H1 (cell line): ENCODE data around the gene ATPAF1. TPM values are rescaled to one million over a fixed set of nuclear protein-coding genes. Genes with fewer than 3 reads are reported as not detected.

ENCODE experiments used
- CTCF ChIA-PET: fragments of 300-600 bp; sonication (Branson Sonifier 250); formaldehyde crosslinking; loops from one replicate; lab custom pipeline; 2021; ENCODE audit not compliant: partially characterized antibody; lab: Charles Lee
- POLR2A ChIA-PET: fragments of 300-600 bp; sonication (Branson Sonifier 250); formaldehyde crosslinking; loops from one replicate; lab custom pipeline; 2021; ENCODE audit warnings: inconsistent platforms; ENCODE audit not compliant: partially characterized antibody; lab: Charles Lee
- DNase-seq, 2 experiments: peaks; one replicate each; pipeline versions ENCODE4 v3.0.0 to v3.0.0-alpha.2; 2010 to 2022; ENCODE audit warnings: low spot score in 2 of 2, low read depth in 1 of 2, mixed read lengths in 1 of 2
- FAIRE-seq: peaks from 2 replicates; lab custom pipeline; 2011; peaks lifted over from hg19 to GRCh38; lab: Jason Lieb, UNC
- H2AFZ ChIP-seq: 2 replicates; pipeline ENCODE4 v1.8.1; 2012; ENCODE audit warnings: low read length, inconsistent platforms
- H2AK5ac ChIP-seq: 2 replicates; pipeline ENCODE4 v1.6.1; 2013; ENCODE audit warnings: low read depth, low read length
- H2BK120ac ChIP-seq: replicated peaks from 2 replicates; pipeline ENCODE3; 2013; ENCODE audit warnings: low read depth, low read length, inconsistent platforms
- H2BK12ac ChIP-seq: 2 replicates; pipeline ENCODE4 v1.6.1; 2013; ENCODE audit warnings: low read depth, low read length
- H2BK15ac ChIP-seq: 2 replicates; pipeline ENCODE4 v1.6.1; 2013; ENCODE audit warnings: low read length
- H2BK20ac ChIP-seq: 2 replicates; pipeline ENCODE4 v1.6.1; 2013; ENCODE audit warnings: low read length
- H2BK5ac ChIP-seq: 2 replicates; pipeline ENCODE4 v1.6.1; 2013; ENCODE audit warnings: low read depth, low read length
- H3K14ac ChIP-seq: 2 replicates; pipeline ENCODE4 v1.6.1; 2013; ENCODE audit warnings: inconsistent platforms; ENCODE audit not compliant: insufficient read length
- H3K18ac ChIP-seq: 2 replicates; pipeline ENCODE4 v1.6.1; 2013; ENCODE audit warnings: low read length; ENCODE audit errors: extremely low read depth
- H3K23ac ChIP-seq: 2 replicates; pipeline ENCODE4 v1.6.1; 2013; ENCODE audit warnings: inconsistent platforms; ENCODE audit not compliant: insufficient read length
- H3K23me2 ChIP-seq: 2 replicates; pipeline ENCODE4 v1.6.1; 2013; ENCODE audit warnings: low read depth, low read length
- H3K27ac ChIP-seq: 2 replicates; pipeline ENCODE4 v1.6.1; 2011; ENCODE audit warnings: low read depth, low read length, inconsistent platforms
- H3K27me3 ChIP-seq, 4 experiments: replicated peaks in 1 of 4; 1 replicate in 1 of 4; 2 replicates in 3 of 4; pipeline versions ENCODE4 v1.6.1 to v1.8.1; 2011 to 2013; ENCODE audit warnings: low read length in 3 of 4, mild to moderate bottlenecking in 3 of 4, inconsistent platforms in 2 of 4, mixed read lengths in 2 of 4, moderate library complexity in 1 of 4; ENCODE audit not compliant: control insufficient read depth in 3 of 4, insufficient read depth in 3 of 4; ENCODE audit errors: extremely low read depth in 1 of 4
- H3K36me3 ChIP-seq, 4 experiments: 2 replicates each; pipeline versions ENCODE4 v1.6.1 to v1.8.1; 2011 to 2013; ENCODE audit warnings: mild to moderate bottlenecking in 4 of 4, low read length in 3 of 4, moderate library complexity in 2 of 4, control low read depth in 1 of 4, inconsistent platforms in 1 of 4; ENCODE audit not compliant: insufficient read depth in 4 of 4, control insufficient read depth in 2 of 4
- H3K4ac ChIP-seq: replicated peaks from 2 replicates; pipeline ENCODE3; 2013; ENCODE audit warnings: low read length, low read depth, mixed read lengths, inconsistent platforms; ENCODE audit not compliant: insufficient read length
- H3K4me1 ChIP-seq, 4 experiments: replicated peaks in 1 of 4; 1 replicate in 1 of 4; 2 replicates in 3 of 4; pipeline versions ENCODE4 v1.6.1 to v1.8.1; 2011 to 2013; ENCODE audit warnings: low read length in 3 of 4, inconsistent platforms in 2 of 4, mixed read lengths in 1 of 4; ENCODE audit not compliant: insufficient read depth in 4 of 4, control insufficient read depth in 3 of 4
- H3K4me2 ChIP-seq, 2 experiments: 2 replicates each; pipeline versions ENCODE4 v1.6.1 to v1.8.1; 2011 to 2013; ENCODE audit warnings: low read depth in 2 of 2, low read length in 2 of 2, control low read depth in 1 of 2, inconsistent platforms in 1 of 2, mild to moderate bottlenecking in 1 of 2; ENCODE audit not compliant: insufficient read depth in 1 of 2
- H3K4me3 ChIP-seq, 4 experiments: fragments of 200-600, 300-600 bp in 1 of 4; sonication (generic), shearing (Covaris generic), sonication (Bioruptor Twin) in 1 of 4; 2 replicates each; pipeline versions ENCODE4 v1.5.1 to v1.8.1; 2011 to 2016; ENCODE audit warnings: low read length in 4 of 4, low read depth in 3 of 4, control low read depth in 2 of 4, inconsistent platforms in 2 of 4, mild to moderate bottlenecking in 2 of 4, mixed read lengths in 1 of 4, moderate library complexity in 1 of 4; ENCODE audit not compliant: insufficient read depth in 2 of 4; ENCODE audit errors: extremely low read depth in 1 of 4
- H3K56ac ChIP-seq: replicated peaks from 2 replicates; pipeline ENCODE3; 2013; ENCODE audit warnings: low read depth, mild to moderate bottlenecking, mixed read lengths, low read length, inconsistent platforms; ENCODE audit not compliant: insufficient read length
- H3K79me1 ChIP-seq: 2 replicates; pipeline ENCODE4 v1.6.1; 2013; ENCODE audit warnings: low read depth, low read length, control low read depth
- H3K79me2 ChIP-seq, 2 experiments: 2 replicates each; pipeline versions ENCODE4 v1.6.1 to v1.8.1; 2012 to 2013; ENCODE audit warnings: low read length in 2 of 2, mild to moderate bottlenecking in 2 of 2, inconsistent platforms in 1 of 2; ENCODE audit not compliant: insufficient read depth in 2 of 2, control insufficient read depth in 1 of 2
- H3K9ac ChIP-seq, 4 experiments: replicated peaks in 1 of 4; 1 replicate in 1 of 4; 2 replicates in 3 of 4; pipeline versions ENCODE4 v1.6.1 to v1.8.1; 2011 to 2013; ENCODE audit warnings: low read depth in 3 of 4, low read length in 3 of 4, control low read depth in 2 of 4, mild to moderate bottlenecking in 2 of 4, moderate library complexity in 2 of 4, inconsistent platforms in 1 of 4; ENCODE audit errors: extremely low read depth in 1 of 4
- H3K9me3 ChIP-seq, 2 experiments: 2 replicates each; pipeline versions ENCODE4 v1.6.1 to v1.8.1; 2012 to 2013; ENCODE audit warnings: mild to moderate bottlenecking in 2 of 2, moderate library complexity in 2 of 2, control low read depth in 1 of 2, inconsistent platforms in 1 of 2, low read depth in 1 of 2, low read length in 1 of 2, mixed read lengths in 1 of 2; ENCODE audit not compliant: insufficient read depth in 2 of 2
- H4K20me1 ChIP-seq, 2 experiments: replicated peaks in 1 of 2; 2 replicates each; pipeline versions ENCODE3 to v1.8.1; 2011 to 2013; ENCODE audit warnings: inconsistent platforms in 2 of 2, low read length in 2 of 2, mild to moderate bottlenecking in 1 of 2; ENCODE audit not compliant: insufficient read depth in 2 of 2, control insufficient read depth in 1 of 2
- H4K5ac ChIP-seq: 2 replicates; pipeline ENCODE4 v1.6.1; 2013; ENCODE audit warnings: low read length, low read depth, mixed read lengths, inconsistent platforms; ENCODE audit not compliant: insufficient read length
- H4K8ac ChIP-seq: 2 replicates; pipeline ENCODE4 v1.8.0; 2013; ENCODE audit warnings: mild to moderate bottlenecking, moderate library complexity, low read length, inconsistent platforms; ENCODE audit not compliant: insufficient read depth; ENCODE audit errors: extremely low read depth
- H4K91ac ChIP-seq: replicated peaks from 2 replicates; pipeline ENCODE3; 2013; ENCODE audit warnings: low read length, mixed read lengths, inconsistent platforms; ENCODE audit not compliant: insufficient read length
- CHD1 ChIP-seq: IDR thresholded peaks from 2 replicates; pipeline ENCODE4 v1.6.1; 2012; ENCODE audit warnings: low read depth, low read length, improper control_type of control experiment
- FOSL1 ChIP-seq: IDR thresholded peaks from 2 replicates; pipeline ENCODE4 v1.6.1; 2011; ENCODE audit warnings: mild to moderate bottlenecking, low read depth, low read length, moderate library complexity; ENCODE audit not compliant: insufficient read depth
- HDAC6 ChIP-seq: IDR thresholded peaks from one replicate; pipeline ENCODE4 v1.7.1; 2012; ENCODE audit warnings: low read depth, mild to moderate bottlenecking, inconsistent platforms, low read length, moderate library complexity
- JUND ChIP-seq: IDR thresholded peaks from 2 replicates; pipeline ENCODE4 v1.6.1; 2011; ENCODE audit warnings: mild to moderate bottlenecking, improper control_type of control experiment, low read length
- KDM5A ChIP-seq: fragments of 200-600 bp; IDR thresholded peaks from 2 replicates; pipeline ENCODE4 v1.7.1; 2012; ENCODE audit warnings: mild to moderate bottlenecking, low read length, inconsistent platforms, mixed read lengths
- MAFK ChIP-seq: IDR thresholded peaks from 2 replicates; pipeline ENCODE4 v1.6.1; 2012; ENCODE audit warnings: low read depth, mild to moderate bottlenecking, improper control_type of control experiment, low read length
- NANOG ChIP-seq: IDR thresholded peaks from 2 replicates; pipeline ENCODE4 v1.6.1; 2011; ENCODE audit warnings: low read length, low read depth, mild to moderate bottlenecking, inconsistent platforms; ENCODE audit not compliant: insufficient read depth, poor library complexity, severe bottlenecking
- NRF1 ChIP-seq: IDR thresholded peaks from 2 replicates; pipeline ENCODE4 v1.6.1; 2011; ENCODE audit warnings: mild to moderate bottlenecking, low read depth, low read length, improper control_type of control experiment
- POLR2AphosphoS5 ChIP-seq: IDR thresholded peaks from 2 replicates; pipeline ENCODE4 v1.6.1; 2011; ENCODE audit warnings: low read depth, low read length
- RFX5 ChIP-seq: IDR thresholded peaks from 2 replicates; pipeline ENCODE4 v1.6.1; 2011; ENCODE audit warnings: low read depth, low read length, improper control_type of control experiment, borderline replicate concordance
- SIN3A ChIP-seq, 2 experiments: IDR thresholded peaks in 1 of 2; conservative IDR thresholded peaks in 1 of 2; 2 replicates each; pipeline ENCODE4 v1.6.1; 2011 to 2012; ENCODE audit warnings: low read length in 2 of 2, improper control_type of control experiment in 1 of 2, low read depth in 1 of 2, mild to moderate bottlenecking in 1 of 2
- SP2 ChIP-seq: IDR thresholded peaks from 2 replicates; pipeline ENCODE4 v1.6.1; 2012; ENCODE audit warnings: mild to moderate bottlenecking, low read length, inconsistent platforms
- WGBS, 2 experiments: shearing (Covaris generic) in 1 of 2; methylation state at CpG; one replicate each; pipeline versions ENCODE4 v1.1.6 to v1.1.7; 2013 to 2015; ENCODE audit warnings: low lambda C conversion rate in 2 of 2, mixed read lengths in 2 of 2, inconsistent platforms in 1 of 2, low coverage in 1 of 2, missing lambda C conversion rate in 1 of 2; ENCODE audit not compliant: insufficient replicate concordance in 2 of 2, insufficient coverage in 1 of 2, insufficient read length in 1 of 2; ENCODE audit errors: extremely low coverage in 1 of 2, missing lambda C conversion rate in 1 of 2; 5-methylcytosine and 5-hydroxymethylcytosine counted together
- polyA plus RNA-seq, 7 experiments: library from polyadenylated mRNA; depleted of rRNA in 3 of 7; stranded (reverse) in 5 of 7; unstranded in 2 of 7; fragments of >200 nt in 5 of 7; fragments of 200-250 nt in 2 of 7; gene quantifications; 1 replicate in 5 of 7; 2 replicates in 1 of 7; 4 replicates in 1 of 7; pipeline versions ENCODE4 v1.2.1 to v1.2.3, GENCODE V29; 2011 to 2013; ENCODE audit warnings: missing spikeins in 2 of 7, mixed read lengths in 2 of 7
- total RNA-seq: library from RNA; stranded (reverse); fragmentation: NEBNext Ultra II Directional; extraction: Animal tissue kit (Norgen Biotek cat#: 25700); gene quantifications from 2 replicates; pipeline ENCODE4 v1.2.1, GENCODE V29; 2021

ATPAF1 gene
- total and polyA plus RNA-seq, 2 of the 8 experiments (the other 6 are each of a cell fraction or from before 2014, with no cell fraction given), result 46.7 to 55.9 TPM

DNA sequence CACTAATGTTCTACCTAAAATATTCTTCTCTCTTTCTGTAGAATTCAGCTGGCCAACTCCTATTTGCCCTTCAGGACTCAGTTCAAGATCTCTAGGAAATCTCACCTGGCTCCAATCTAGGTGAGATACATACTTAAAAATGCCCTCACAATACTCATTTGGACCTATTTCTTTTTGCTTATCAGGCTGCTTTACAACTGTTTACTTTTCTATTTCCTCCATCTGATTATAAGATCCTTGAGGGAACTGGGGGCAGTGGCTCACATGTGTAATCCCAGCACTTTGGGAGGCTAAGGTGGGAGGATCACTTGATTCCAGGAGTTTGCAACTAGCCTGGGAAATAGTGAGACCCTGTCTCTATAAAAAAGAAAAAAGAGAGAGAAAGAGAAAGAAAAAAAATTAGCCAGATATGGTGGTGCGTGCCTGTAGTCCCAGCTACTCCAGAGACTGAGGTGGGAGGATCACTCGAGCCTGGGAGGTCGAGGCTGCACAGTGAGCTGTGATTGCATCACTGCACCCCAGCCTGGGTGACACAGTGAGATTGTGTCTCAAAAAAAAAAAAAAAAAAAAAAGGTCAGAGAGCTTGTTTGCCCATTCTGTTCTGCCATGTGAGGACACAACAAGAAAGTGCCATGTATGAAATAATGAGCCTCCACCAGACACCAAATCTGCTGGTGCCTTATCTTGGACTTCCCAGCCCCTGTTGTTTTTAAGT lies 35.9 kb upstream of the ATPAF1 start:
- Histone ChIP-seq H4K8ac (no peak overlapping the region), H3K4me2 (no peak overlapping the region), H2AK5ac (no peak overlapping the region), H3K79me1 (no peaks in the 10 kb centered on the region), H2AFZ (no peak overlapping the region), H2BK5ac (no peak overlapping the region), H4K20me1 (peaks cover 2 to 3% of the 10 kb centered on the region in 2 experiments), H3K9ac (no peak overlapping the region), H3K4me1 (no peaks in the 10 kb centered on the region), H3K14ac (no peak overlapping the region), H2BK12ac (no peak overlapping the region), H3K18ac (no peak overlapping the region), H3K36me3 (peaks cover 5 to 47% (median 27%) of the 10 kb centered on the region in 4 experiments), H3K79me2 (no peaks in the 10 kb centered on the region), H3K23ac (no peak overlapping the region), H2BK15ac (no peak overlapping the region), H4K91ac (no peak overlapping the region), H3K4ac (no peak overlapping the region), H3K9me3 (no peaks in the 10 kb centered on the region), H4K5ac (no peak overlapping the region), H3K27me3 (no peaks in the 10 kb centered on the region), H3K56ac (no peak overlapping the region), H3K23me2 (no peaks in the 10 kb centered on the region), H2BK20ac (no peak overlapping the region), H2BK120ac (no peak overlapping the region), H3K4me3 (no peak overlapping the region), H3K27ac (no peak overlapping the region)
- DNase-seq (no peak), FAIRE-seq (no peak)
- no peak for TF ChIP-seq NANOG
- no peak for TF ChIP-seq SIN3A (conservative IDR thresholded peaks at IDR 0.05 in 1 of 2, IDR thresholded peaks at IDR 0.05 in 1 of 2; ENCODE audit: low read depth in 1 of 2, low read length in 2 of 2)
- no peak for TF ChIP-seq CHD1
- TF ChIP-seq HDAC6, result no peak
- TF ChIP-seq POLR2AphosphoS5, result no peak
- TF ChIP-seq SP2, result no peak
- TF ChIP-seq RFX5, result no peak
- TF ChIP-seq KDM5A, result no peak
- TF ChIP-seq MAFK, result no peak
- TF ChIP-seq NRF1, result no peak
- no peak for TF ChIP-seq JUND
- TF ChIP-seq FOSL1, result no peak
- POLR2A ChIA-PET, result interaction anchor here (0.7 kb wide), 1 partner anchor 141 kb away, joined by 4 read pairs; no protein-coding TSS in a partner anchor
- CTCF ChIA-PET, result interaction anchor here (0.6 to 1.0 kb wide), 2 partner anchors 13 to 91 kb away, joined by 3 to 4 read pairs; no protein-coding TSS in a partner anchor
- 71% methylated on average over 3 of the region's 3 CpGs; no CpG with 5 or more reads in 1 of the 2 experiments for WGBS, 2 experiments
